GM23338 (cell line): ENCODE measurements around the gene KCTD2.

Source experiments
- CREB1 ChIP-seq: fragments of 250-450 bp; sonication (Bioruptor Pico); IDR thresholded peaks from 2 replicates; pipeline ENCODE4 v1.5.0; 2020; ENCODE audit warnings: low read depth, mild to moderate bottlenecking, moderate library complexity
- EZH2 ChIP-seq: fragments of 200-600 bp; sonication (generic); IDR thresholded peaks from one replicate; pipeline ENCODE4 v1.8.0; 2017; ENCODE audit warnings: antibody characterized with exemption, mild to moderate bottlenecking, low read depth; ENCODE audit not compliant: unreplicated experiment
- EZH2phosphoT487 ChIP-seq: fragments of 200-600 bp; sonication (generic); IDR thresholded peaks from one replicate; pipeline ENCODE4 v1.8.1; 2018; ENCODE audit warnings: antibody characterized with exemption; ENCODE audit not compliant: unreplicated experiment
- JUNB ChIP-seq: IDR thresholded peaks from one replicate; pipeline ENCODE4 v1.6.1; 2016; ENCODE audit warnings: antibody characterized with exemption; ENCODE audit not compliant: unreplicated experiment
- NANOG ChIP-seq: IDR thresholded peaks from 2 replicates; pipeline ENCODE4 v1.6.1; 2016; ENCODE audit warnings: antibody characterized with exemption, borderline replicate concordance
- POLR2AphosphoS5 ChIP-seq: IDR thresholded peaks from 2 replicates; pipeline ENCODE4 v1.6.1; 2016; ENCODE audit warnings: antibody characterized with exemption, low read depth
- TF ChIP-seq, protein P1 (sequence below), 2 experiments: fragments of 200-600 bp in 1 of 2; sonication (generic) in 1 of 2; conservative IDR thresholded peaks; 2 replicates each; pipeline versions ENCODE4 v1.5.1 to v1.6.1; 2016 to 2017; ENCODE audit warnings: antibody characterized with exemption in 2 of 2, low read depth in 2 of 2, mild to moderate bottlenecking in 2 of 2, moderate library complexity in 1 of 2
- TF ChIP-seq, protein P2 (sequence below): IDR thresholded peaks from one replicate; pipeline ENCODE4 v1.6.1; 2018; ENCODE audit warnings: antibody characterized with exemption; ENCODE audit not compliant: unreplicated experiment
- TF ChIP-seq, protein P3 (sequence below): IDR thresholded peaks from 2 replicates; pipeline ENCODE4 v1.6.1; 2016; ENCODE audit warnings: antibody characterized with exemption

- no peak for TF ChIP-seq JUNB
- no peak for TF ChIP-seq EZH2
- TF ChIP-seq, protein P1, sequence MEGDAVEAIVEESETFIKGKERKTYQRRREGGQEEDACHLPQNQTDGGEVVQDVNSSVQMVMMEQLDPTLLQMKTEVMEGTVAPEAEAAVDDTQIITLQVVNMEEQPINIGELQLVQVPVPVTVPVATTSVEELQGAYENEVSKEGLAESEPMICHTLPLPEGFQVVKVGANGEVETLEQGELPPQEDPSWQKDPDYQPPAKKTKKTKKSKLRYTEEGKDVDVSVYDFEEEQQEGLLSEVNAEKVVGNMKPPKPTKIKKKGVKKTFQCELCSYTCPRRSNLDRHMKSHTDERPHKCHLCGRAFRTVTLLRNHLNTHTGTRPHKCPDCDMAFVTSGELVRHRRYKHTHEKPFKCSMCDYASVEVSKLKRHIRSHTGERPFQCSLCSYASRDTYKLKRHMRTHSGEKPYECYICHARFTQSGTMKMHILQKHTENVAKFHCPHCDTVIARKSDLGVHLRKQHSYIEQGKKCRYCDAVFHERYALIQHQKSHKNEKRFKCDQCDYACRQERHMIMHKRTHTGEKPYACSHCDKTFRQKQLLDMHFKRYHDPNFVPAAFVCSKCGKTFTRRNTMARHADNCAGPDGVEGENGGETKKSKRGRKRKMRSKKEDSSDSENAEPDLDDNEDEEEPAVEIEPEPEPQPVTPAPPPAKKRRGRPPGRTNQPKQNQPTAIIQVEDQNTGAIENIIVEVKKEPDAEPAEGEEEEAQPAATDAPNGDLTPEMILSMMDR (conservative IDR thresholded peaks at IDR 0.05; ENCODE audit: low read depth in 2 of 2) = no peak
- TF ChIP-seq, protein P2, sequence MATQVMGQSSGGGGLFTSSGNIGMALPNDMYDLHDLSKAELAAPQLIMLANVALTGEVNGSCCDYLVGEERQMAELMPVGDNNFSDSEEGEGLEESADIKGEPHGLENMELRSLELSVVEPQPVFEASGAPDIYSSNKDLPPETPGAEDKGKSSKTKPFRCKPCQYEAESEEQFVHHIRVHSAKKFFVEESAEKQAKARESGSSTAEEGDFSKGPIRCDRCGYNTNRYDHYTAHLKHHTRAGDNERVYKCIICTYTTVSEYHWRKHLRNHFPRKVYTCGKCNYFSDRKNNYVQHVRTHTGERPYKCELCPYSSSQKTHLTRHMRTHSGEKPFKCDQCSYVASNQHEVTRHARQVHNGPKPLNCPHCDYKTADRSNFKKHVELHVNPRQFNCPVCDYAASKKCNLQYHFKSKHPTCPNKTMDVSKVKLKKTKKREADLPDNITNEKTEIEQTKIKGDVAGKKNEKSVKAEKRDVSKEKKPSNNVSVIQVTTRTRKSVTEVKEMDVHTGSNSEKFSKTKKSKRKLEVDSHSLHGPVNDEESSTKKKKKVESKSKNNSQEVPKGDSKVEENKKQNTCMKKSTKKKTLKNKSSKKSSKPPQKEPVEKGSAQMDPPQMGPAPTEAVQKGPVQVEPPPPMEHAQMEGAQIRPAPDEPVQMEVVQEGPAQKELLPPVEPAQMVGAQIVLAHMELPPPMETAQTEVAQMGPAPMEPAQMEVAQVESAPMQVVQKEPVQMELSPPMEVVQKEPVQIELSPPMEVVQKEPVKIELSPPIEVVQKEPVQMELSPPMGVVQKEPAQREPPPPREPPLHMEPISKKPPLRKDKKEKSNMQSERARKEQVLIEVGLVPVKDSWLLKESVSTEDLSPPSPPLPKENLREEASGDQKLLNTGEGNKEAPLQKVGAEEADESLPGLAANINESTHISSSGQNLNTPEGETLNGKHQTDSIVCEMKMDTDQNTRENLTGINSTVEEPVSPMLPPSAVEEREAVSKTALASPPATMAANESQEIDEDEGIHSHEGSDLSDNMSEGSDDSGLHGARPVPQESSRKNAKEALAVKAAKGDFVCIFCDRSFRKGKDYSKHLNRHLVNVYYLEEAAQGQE = no peak
- no peak for TF ChIP-seq NANOG
- TF ChIP-seq EZH2phosphoT487 = no peak
- no peak for TF ChIP-seq POLR2AphosphoS5
- TF ChIP-seq, protein P3, sequence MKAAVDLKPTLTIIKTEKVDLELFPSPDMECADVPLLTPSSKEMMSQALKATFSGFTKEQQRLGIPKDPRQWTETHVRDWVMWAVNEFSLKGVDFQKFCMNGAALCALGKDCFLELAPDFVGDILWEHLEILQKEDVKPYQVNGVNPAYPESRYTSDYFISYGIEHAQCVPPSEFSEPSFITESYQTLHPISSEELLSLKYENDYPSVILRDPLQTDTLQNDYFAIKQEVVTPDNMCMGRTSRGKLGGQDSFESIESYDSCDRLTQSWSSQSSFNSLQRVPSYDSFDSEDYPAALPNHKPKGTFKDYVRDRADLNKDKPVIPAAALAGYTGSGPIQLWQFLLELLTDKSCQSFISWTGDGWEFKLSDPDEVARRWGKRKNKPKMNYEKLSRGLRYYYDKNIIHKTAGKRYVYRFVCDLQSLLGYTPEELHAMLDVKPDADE = no peak
- TF ChIP-seq CREB1 (CRISPR knock-in tag) = no peak
These were observed 47.5 kb upstream of the KCTD2 start for GRCh38 chr17:74999523-74999922.
